Parathyroid adenoma (tissue), 2 donors: ENCODE measurements around the gene CDH4.

Experiments used
- H2AFZ ChIP-seq: fragments of 300-600 bp; sonication (generic); one replicate; pipeline ENCODE4 v1.7.0; 2017; ENCODE audit warnings: antibody characterized with exemption, mild to moderate bottlenecking
- H3K27ac ChIP-seq: fragments of 300-600 bp; sonication (generic); one replicate; pipeline ENCODE4 v1.7.0; 2017
- H3K27me3 ChIP-seq: fragments of 300-600 bp; sonication (generic); one replicate; pipeline ENCODE4 v1.7.0; 2017; ENCODE audit warnings: low read length; ENCODE audit not compliant: control insufficient read depth, insufficient read depth
- H3K36me3 ChIP-seq: fragments of 300-600 bp; sonication (generic); one replicate; pipeline ENCODE4 v1.7.0; 2017; ENCODE audit warnings: low read length; ENCODE audit not compliant: control insufficient read depth, insufficient read depth
- H3K4me1 ChIP-seq: fragments of 300-600 bp; sonication (generic); one replicate; pipeline ENCODE4 v1.7.0; 2017; ENCODE audit warnings: control low read depth
- H3K4me2 ChIP-seq: fragments of 300-600 bp; sonication (generic); one replicate; pipeline ENCODE4 v1.7.0; 2017; ENCODE audit warnings: low read length
- H3K4me3 ChIP-seq: fragments of 300-600 bp; sonication (generic); one replicate; pipeline ENCODE4 v1.7.0; 2017; ENCODE audit warnings: low read depth, low read length
- H3K79me2 ChIP-seq: fragments of 300-600 bp; sonication (generic); one replicate; pipeline ENCODE4 v1.7.0; 2017; ENCODE audit warnings: control low read depth
- H3K9ac ChIP-seq: fragments of 300-600 bp; sonication (generic); one replicate; pipeline ENCODE4 v1.7.0; 2017; ENCODE audit warnings: mild to moderate bottlenecking
- H3K9me3 ChIP-seq: fragments of 300-600 bp; sonication (generic); one replicate; pipeline ENCODE4 v1.7.0; 2017; ENCODE audit warnings: low read length; ENCODE audit not compliant: control insufficient read depth
- TF ChIP-seq, protein P1 (sequence below): fragments of 300-600 bp; sonication (generic); IDR thresholded peaks from one replicate; pipeline ENCODE4 v1.7.0; 2017; ENCODE audit warnings: antibody characterized with exemption, mild to moderate bottlenecking
- donor health status: primary hyperparathyroidism.

CDH4 gene

DNA sequence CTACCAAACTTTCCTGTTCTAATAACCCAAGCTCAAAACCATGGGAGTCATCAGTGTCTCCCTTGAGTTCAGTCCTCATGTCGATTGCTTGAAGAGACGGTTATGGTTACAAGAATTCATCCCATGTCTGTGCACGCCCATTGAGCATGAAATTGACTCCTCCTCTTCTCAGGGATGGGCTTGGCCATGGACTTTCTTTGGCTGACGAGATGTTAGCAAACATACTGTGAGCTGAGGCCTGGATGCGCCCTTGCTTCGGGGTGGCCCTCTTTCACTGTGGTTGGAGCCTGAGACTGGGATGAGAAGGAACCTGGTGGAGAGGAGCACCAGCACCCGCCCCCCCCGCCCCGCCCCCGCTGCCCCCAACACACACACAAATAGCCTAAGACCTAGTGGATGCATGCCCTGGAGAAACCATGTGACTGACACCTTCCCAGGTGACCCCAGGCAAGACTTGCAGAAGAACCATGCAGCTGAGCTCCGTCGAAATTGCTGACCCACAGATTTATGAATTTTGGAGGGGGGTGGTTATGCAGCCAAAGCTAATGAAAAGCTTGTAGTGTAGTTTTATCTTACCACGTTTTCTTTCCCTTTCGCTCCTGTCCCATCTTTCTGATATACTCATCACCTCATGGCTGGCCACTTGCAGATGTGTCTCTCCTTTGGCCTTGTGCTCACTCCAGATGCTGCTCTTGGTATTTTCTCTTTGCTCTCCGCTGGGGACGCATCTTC, 231.4 kb downstream of the CDH4 start:
- Histone ChIP-seq H3K4me1 (no peaks in the 10 kb centered on the region), H3K27me3 (no peaks in the 10 kb centered on the region), H2AFZ (no peak overlapping the region), H3K36me3 (no peaks in the 10 kb centered on the region), H3K79me2 (no peaks in the 10 kb centered on the region), H3K9me3 (no peaks in the 10 kb centered on the region), H3K4me3 (no peak overlapping the region), H3K9ac (no peak overlapping the region), H3K27ac (no peak overlapping the region), H3K4me2 (no peak overlapping the region)
- TF ChIP-seq, protein P1, sequence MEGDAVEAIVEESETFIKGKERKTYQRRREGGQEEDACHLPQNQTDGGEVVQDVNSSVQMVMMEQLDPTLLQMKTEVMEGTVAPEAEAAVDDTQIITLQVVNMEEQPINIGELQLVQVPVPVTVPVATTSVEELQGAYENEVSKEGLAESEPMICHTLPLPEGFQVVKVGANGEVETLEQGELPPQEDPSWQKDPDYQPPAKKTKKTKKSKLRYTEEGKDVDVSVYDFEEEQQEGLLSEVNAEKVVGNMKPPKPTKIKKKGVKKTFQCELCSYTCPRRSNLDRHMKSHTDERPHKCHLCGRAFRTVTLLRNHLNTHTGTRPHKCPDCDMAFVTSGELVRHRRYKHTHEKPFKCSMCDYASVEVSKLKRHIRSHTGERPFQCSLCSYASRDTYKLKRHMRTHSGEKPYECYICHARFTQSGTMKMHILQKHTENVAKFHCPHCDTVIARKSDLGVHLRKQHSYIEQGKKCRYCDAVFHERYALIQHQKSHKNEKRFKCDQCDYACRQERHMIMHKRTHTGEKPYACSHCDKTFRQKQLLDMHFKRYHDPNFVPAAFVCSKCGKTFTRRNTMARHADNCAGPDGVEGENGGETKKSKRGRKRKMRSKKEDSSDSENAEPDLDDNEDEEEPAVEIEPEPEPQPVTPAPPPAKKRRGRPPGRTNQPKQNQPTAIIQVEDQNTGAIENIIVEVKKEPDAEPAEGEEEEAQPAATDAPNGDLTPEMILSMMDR, result no peak

GRCh38 chr20:61486198-61486597, 234.1 kb downstream of the CDH4 start:
- Histone ChIP-seq H3K4me1 (no peaks in the 10 kb centered on the region), H3K9ac (no peak overlapping the region), H3K27ac (no peak overlapping the region), H3K27me3 (no peaks in the 10 kb centered on the region), H3K79me2 (no peaks in the 10 kb centered on the region), H3K9me3 (no peaks in the 10 kb centered on the region), H3K36me3 (no peaks in the 10 kb centered on the region), H2AFZ (no peak overlapping the region), H3K4me3 (no peak overlapping the region), H3K4me2 (no peak overlapping the region)
- TF ChIP-seq, protein P1, result no peak

DNA sequence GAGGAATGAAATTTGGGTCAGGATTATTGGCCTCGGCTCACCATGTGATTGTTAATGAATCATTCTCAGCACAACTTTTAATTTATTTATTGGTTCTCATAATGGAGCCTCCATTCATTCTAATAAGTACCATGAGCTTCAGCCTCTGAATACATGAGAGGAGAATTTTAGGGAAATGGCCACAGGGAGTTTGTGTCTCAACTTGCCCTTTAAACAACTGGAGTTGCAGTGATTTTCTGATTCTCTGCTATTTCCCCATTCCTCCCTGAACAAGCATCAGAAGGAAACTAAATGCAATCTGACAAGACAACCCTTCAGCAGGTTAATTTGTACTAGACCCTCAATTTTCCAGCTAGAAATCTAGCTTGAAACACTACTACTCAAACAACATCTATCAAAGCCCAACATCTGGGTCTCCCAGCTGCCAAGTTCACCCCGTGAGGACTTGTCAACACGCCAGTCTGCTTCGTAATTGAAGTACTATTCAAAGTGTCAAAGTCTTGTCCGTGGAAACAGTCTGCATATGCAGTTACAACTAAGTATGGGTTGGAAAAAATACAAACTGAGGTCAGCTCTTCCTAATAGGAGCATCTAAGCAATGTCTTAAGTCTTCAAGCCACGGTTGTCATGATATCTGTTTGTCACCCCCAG, 235.4 kb downstream of the CDH4 start:
- no peak overlapping the region for H2AFZ ChIP-seq
- H3K79me2 ChIP-seq, result no peaks in the 10 kb centered on the region
- H3K4me3 ChIP-seq, result no peak overlapping the region
- no peak overlapping the region for H3K9ac ChIP-seq
- H3K4me1 ChIP-seq, result no peaks in the 10 kb centered on the region
- no peak overlapping the region for H3K4me2 ChIP-seq
- TF ChIP-seq, protein P1, result no peak
- no peak overlapping the region for H3K27ac ChIP-seq
- H3K36me3 ChIP-seq, result no peaks in the 10 kb centered on the region
- no peaks in the 10 kb centered on the region for H3K27me3 ChIP-seq
- H3K9me3 ChIP-seq, result no peaks in the 10 kb centered on the region

DNA sequence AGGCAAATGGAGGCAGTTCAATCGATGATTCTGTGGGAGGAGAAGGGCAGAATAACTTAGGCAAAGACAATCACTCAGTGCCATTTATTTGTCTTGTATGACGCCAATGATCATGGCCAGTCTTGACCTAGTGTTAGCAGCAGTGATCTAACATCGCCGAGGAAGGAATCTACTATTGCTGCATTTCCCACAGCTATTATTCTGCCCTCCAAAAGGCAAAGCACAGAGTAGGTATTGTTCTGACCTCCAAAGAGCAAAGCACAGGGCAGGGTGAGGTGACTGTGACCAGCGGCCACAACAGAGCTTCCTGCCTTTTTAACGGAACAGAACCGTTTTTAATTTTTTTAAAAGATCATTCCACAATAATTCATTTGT, 235.9 kb downstream of the CDH4 start:
- H3K9ac ChIP-seq, result no peak overlapping the region
- H3K4me2 ChIP-seq, result no peak overlapping the region
- no peaks in the 10 kb centered on the region for H3K79me2 ChIP-seq
- H3K36me3 ChIP-seq, result no peaks in the 10 kb centered on the region
- no peaks in the 10 kb centered on the region for H3K27me3 ChIP-seq
- no peak overlapping the region for H3K27ac ChIP-seq
- H2AFZ ChIP-seq, result no peak overlapping the region
- no peak overlapping the region for H3K4me3 ChIP-seq
- no peaks in the 10 kb centered on the region for H3K4me1 ChIP-seq
- TF ChIP-seq, protein P1, result no peak
- H3K9me3 ChIP-seq, result no peaks in the 10 kb centered on the region

DNA sequence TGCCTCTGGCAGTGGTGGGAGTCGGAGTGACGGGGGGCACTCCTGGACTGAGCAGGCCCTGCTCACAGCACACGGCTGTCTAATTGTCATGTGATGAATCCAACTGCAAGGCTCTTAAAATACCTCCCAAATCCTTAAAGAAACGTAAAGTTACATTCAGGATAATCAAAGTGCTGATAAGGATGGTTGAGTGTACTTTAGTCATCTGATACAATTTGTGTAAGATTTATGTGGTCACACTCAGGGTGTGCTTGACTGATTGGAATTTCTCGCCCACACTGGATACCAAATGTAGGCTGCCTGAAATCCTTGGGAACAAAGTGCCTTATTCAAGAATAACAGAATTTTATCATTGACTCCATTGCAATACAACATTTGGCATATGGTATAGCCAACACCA, 238.7 kb downstream of the CDH4 start:
- Histone ChIP-seq H3K4me3 (no peak overlapping the region), H3K4me2 (no peak overlapping the region), H3K79me2 (no peaks in the 10 kb centered on the region), H3K36me3 (no peaks in the 10 kb centered on the region), H3K9me3 (no peaks in the 10 kb centered on the region), H3K4me1 (no peaks in the 10 kb centered on the region), H3K27ac (no peak overlapping the region), H3K27me3 (no peaks in the 10 kb centered on the region), H3K9ac (no peak overlapping the region), H2AFZ (no peak overlapping the region)
- TF ChIP-seq, protein P1, result no peak
